KMS-11 (cell line): ENCODE measurements around the gene SIL1.
"Not testable (repeated sequence)": the region's sequence is repeated elsewhere in the genome, so short reads cannot be mapped to it uniquely, and the experiment has no call there.

ENCODE experiments used
- H2AFZ ChIP-seq: fragments of 200-600 bp; sonication (generic); 2 replicates; pipeline ENCODE4 v1.6.1; 2016; ENCODE audit warnings: antibody characterized with exemption, mixed run types, low read depth
- H3K27ac ChIP-seq: fragments of 200-600 bp; sonication (generic); 2 replicates; pipeline ENCODE4 v1.6.1; 2016; ENCODE audit warnings: mild to moderate bottlenecking, mixed run types
- H3K27me3 ChIP-seq: fragments of 200-600 bp; sonication (generic); 2 replicates; pipeline ENCODE4 v1.6.1; 2017; ENCODE audit warnings: mild to moderate bottlenecking, low read depth, mixed run types, moderate library complexity; ENCODE audit not compliant: insufficient read depth
- H3K36me3 ChIP-seq: fragments of 200-600 bp; sonication (generic); 2 replicates; pipeline ENCODE4 v1.6.1; 2017; ENCODE audit warnings: mild to moderate bottlenecking, mixed run types; ENCODE audit not compliant: insufficient read depth
- H3K4me1 ChIP-seq: fragments of 200-600 bp; sonication (generic); 2 replicates; pipeline ENCODE4 v1.6.1; 2016; ENCODE audit warnings: mild to moderate bottlenecking, low read depth, mixed run types; ENCODE audit not compliant: poor library complexity, severe bottlenecking
- H3K4me2 ChIP-seq: fragments of 200-600 bp; sonication (generic); 2 replicates; pipeline ENCODE4 v1.7.0; 2016; ENCODE audit warnings: mild to moderate bottlenecking, mixed run types
- H3K4me3 ChIP-seq: fragments of 200-600 bp; sonication (generic); IDR thresholded peaks from 2 replicates; pipeline ENCODE4 v1.6.1; 2017; ENCODE audit warnings: low read depth, low read length, mixed read lengths; ENCODE audit not compliant: insufficient read depth
- H3K79me2 ChIP-seq: fragments of 200-600 bp; sonication (generic); 2 replicates; pipeline ENCODE4 v1.6.1; 2016; ENCODE audit warnings: low read depth, mixed run types; ENCODE audit not compliant: insufficient read depth
- H3K9ac ChIP-seq: fragments of 200-600 bp; sonication (generic); 2 replicates; pipeline ENCODE4 v1.6.1; 2016; ENCODE audit warnings: mild to moderate bottlenecking, mixed run types
- H4K20me1 ChIP-seq: fragments of 200-600 bp; sonication (generic); 2 replicates; pipeline ENCODE4 v1.6.1; 2016; ENCODE audit warnings: mild to moderate bottlenecking, mixed run types; ENCODE audit not compliant: insufficient read depth
- TF ChIP-seq, protein P1 (sequence below): fragments of 200-600 bp; sonication (generic); conservative IDR thresholded peaks from 2 replicates; pipeline ENCODE4 v1.6.1; 2017; ENCODE audit warnings: low read depth, mild to moderate bottlenecking, antibody characterized with exemption, low read length, moderate library complexity, mixed read lengths

Gene SIL1

GRCh38 chr5:139116100-139116655 lies 82.0 kb downstream of the SIL1 start:
- Histone ChIP-seq H2AFZ (no peak overlapping the region), H3K27ac (no peak overlapping the region), H4K20me1 (no peaks in the 10 kb centered on the region), H3K27me3 (no peaks in the 10 kb centered on the region), H3K4me1 (no peaks in the 10 kb centered on the region), H3K79me2 (no peaks in the 10 kb centered on the region), H3K4me3 (no peak overlapping the region), H3K36me3 (no peaks in the 10 kb centered on the region), H3K9ac (no peak overlapping the region), H3K4me2 (no peak overlapping the region)
- TF ChIP-seq, protein P1, sequence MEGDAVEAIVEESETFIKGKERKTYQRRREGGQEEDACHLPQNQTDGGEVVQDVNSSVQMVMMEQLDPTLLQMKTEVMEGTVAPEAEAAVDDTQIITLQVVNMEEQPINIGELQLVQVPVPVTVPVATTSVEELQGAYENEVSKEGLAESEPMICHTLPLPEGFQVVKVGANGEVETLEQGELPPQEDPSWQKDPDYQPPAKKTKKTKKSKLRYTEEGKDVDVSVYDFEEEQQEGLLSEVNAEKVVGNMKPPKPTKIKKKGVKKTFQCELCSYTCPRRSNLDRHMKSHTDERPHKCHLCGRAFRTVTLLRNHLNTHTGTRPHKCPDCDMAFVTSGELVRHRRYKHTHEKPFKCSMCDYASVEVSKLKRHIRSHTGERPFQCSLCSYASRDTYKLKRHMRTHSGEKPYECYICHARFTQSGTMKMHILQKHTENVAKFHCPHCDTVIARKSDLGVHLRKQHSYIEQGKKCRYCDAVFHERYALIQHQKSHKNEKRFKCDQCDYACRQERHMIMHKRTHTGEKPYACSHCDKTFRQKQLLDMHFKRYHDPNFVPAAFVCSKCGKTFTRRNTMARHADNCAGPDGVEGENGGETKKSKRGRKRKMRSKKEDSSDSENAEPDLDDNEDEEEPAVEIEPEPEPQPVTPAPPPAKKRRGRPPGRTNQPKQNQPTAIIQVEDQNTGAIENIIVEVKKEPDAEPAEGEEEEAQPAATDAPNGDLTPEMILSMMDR: no peak

GRCh38 chr5:139113892-139114291 lies 84.3 kb downstream of the SIL1 start:
- Histone ChIP-seq H4K20me1 (no peaks in the 10 kb centered on the region), H3K4me1 (no peaks in the 10 kb centered on the region), H3K4me2 (no peak overlapping the region), H3K9ac (no peak overlapping the region), H3K4me3 (no peak overlapping the region), H3K36me3 (no peaks in the 10 kb centered on the region), H3K27me3 (no peaks in the 10 kb centered on the region), H3K27ac (no peak overlapping the region), H3K79me2 (no peaks in the 10 kb centered on the region), H2AFZ (no peak overlapping the region)
- TF ChIP-seq, protein P1: no peak

DNA sequence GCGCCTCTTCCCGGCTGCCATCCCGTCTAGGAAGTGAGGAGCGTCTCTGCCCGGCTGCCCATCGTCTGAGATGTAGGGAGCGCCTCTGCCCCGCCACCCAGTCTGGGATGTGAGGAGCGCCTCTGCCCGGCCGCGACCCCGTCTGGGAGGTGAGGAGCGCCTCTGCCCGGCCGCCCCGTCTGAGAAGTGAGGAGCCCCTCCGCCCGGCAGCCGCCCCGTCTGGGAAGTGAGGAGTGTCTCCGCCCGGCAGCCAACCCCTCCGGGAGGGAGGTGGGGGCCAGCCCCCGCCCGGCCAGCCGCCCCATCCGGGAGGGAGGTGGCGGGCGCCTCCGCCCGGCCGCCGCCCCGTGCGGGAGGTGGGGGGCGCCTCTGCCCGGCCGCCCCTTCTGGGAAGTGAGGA lies 85.8 kb downstream of the SIL1 start:
- not testable (repeated sequence) for H3K4me2 ChIP-seq, H3K27me3 ChIP-seq, H3K36me3 ChIP-seq, H4K20me1 ChIP-seq, H3K4me1 ChIP-seq, H3K79me2 ChIP-seq, H3K27ac ChIP-seq, H3K4me3 ChIP-seq, H3K9ac ChIP-seq, H2AFZ ChIP-seq

DNA sequence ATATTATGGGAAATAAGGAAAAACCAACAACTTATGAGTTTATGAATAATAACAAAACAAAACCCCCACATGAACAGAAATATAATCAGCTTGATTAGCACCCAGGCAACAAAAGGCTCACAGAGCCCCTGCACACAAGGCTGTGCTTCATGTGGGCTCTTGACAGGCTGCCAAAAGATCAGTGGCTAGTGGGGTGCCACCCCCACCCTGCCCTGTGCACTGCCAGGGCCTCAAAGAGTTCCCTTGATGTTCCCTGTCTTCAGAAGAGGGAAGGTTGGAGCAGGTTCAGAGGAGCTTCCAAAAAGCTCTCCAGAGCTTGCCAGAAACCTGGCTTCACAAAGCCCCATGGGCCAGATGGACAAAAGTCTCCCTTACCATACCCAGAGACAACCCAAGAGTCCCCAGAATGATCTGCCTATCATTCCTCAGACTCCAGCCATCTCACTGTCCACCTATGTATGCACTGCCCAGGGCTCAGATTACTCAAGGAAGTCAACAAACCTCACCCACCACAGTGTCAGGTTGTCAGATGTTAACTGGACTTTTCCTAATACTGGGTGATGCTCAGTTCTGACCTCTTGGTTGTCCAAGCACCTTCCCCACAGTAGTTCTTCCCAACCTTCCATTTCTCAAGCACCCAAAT lies 87.5 kb downstream of the SIL1 start:
- Histone ChIP-seq H3K36me3 (no peaks in the 10 kb centered on the region), H3K27me3 (no peaks in the 10 kb centered on the region), H4K20me1 (no peaks in the 10 kb centered on the region), H2AFZ (no peak overlapping the region), H3K4me3 (no peak overlapping the region), H3K79me2 (no peaks in the 10 kb centered on the region), H3K4me1 (no peaks in the 10 kb centered on the region), H3K27ac (no peak overlapping the region), H3K4me2 (no peak overlapping the region), H3K9ac (no peak overlapping the region)
- TF ChIP-seq, protein P1: no peak

GRCh38 chr5:139108063-139108824 lies 89.9 kb downstream of the SIL1 start:
- TF ChIP-seq, protein P1: no peak
- Histone ChIP-seq H4K20me1 (no peaks in the 10 kb centered on the region), H3K4me1 (no peaks in the 10 kb centered on the region), H2AFZ (no peak overlapping the region), H3K4me3 (no peak overlapping the region), H3K27ac (no peak overlapping the region), H3K4me2 (no peak overlapping the region), H3K79me2 (no peaks in the 10 kb centered on the region), H3K9ac (no peak overlapping the region), H3K36me3 (no peaks in the 10 kb centered on the region), H3K27me3 (no peaks in the 10 kb centered on the region)
